CD4-positive, alpha-beta T cell treated with Interleukin-15 for 4 hours (primary cell): ENCODE measurements around the gene TNS2.
"Not testable (repeated sequence)": the region's sequence is repeated elsewhere in the genome, so short reads cannot be mapped to it uniquely, and the experiment has no call there.

ENCODE experiments used
- DNase-seq: peaks from one replicate; pipeline ENCODE4 v3.0.0-alpha.2; 2020; ENCODE audit warnings: low spot score

Gene TNS2

GRCh38 chr12:53096089-53096741 is 46.4 kb downstream of the TNS2 start:
- DNase-seq: no peak

GRCh38 chr12:53096759-53097158 is 46.9 kb downstream of the TNS2 start:
- DNase-seq: no peak

- no peak for DNase-seq
Measured at GRCh38 chr12:53097207-53097563, 47.3 kb downstream of the TNS2 start.

DNA sequence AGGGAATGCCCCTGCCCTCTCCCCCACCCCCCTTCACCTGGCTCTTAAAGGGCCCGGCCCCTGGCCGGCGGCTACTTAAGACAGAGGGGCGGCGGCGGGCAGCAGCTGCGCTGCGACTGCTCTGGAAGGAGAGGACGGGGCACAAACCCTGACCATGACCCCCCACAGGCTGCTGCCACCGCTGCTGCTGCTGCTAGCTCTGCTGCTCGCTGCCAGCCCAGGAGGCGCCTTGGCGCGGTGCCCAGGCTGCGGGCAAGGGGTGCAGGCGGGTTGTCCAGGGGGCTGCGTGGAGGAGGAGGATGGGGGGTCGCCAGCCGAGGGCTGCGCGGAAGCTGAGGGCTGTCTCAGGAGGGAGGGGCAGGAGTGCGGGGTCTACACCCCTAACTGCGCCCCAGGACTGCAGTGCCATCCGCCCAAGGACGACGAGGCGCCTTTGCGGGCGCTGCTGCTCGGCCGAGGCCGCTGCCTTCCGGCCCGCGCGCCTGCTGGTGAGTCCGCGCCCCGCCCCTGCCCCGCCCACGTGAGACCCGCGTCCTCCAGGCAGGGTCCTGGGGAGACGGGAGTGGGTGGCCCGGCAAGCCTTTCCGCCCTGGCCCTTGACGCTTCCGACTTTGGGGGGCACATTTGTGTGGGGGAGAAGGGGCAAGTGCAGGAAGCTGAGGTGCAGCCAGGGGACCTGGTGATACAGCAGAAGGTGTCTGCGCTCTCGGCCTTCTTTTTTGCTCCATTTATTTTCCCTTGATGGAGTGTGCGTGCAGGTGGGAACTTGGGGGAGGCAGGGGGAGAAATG is 47.9 kb downstream of the TNS2 start, which contains the start of gene IGFBP6:
TSS of gene IGFBP6 (plus strand) at position 104 of the 790 bp plus-strand sequence. CDS start at position 155, 51 bp downstream.
- peak; percentile 33 for DNase-seq

DNA sequence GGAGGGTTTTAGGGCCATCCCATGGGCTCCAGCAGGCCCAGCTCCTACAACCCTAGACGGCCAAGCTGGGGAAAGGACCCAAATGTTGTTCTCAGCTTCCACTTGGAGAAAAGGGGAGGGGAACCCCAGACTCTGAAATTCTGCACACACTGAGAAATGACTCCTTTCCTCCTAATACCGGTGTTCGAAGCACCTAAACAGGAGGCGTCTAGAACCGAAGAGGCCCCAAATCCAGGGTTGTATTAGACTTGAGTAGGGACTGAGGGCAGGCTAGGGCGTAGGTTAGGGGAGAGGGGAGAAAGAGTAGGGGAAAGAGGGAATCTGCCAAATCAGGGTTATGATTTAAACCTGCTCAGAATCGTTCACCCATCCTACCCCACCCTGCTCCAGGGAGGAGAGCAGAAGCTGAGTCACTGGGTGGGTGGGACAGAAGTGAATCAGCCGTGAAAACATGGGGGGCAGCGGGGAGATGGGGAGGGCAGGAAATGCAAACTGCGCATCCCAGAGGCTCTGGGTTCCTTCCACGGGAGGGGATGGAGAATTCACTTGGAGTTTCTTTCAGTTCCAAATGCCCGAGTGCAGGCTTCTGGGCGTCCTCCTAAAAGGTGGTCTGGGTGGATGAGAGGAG is 48.6 kb downstream of the TNS2 start:
- DNase-seq: peak; percentile 23

DNA sequence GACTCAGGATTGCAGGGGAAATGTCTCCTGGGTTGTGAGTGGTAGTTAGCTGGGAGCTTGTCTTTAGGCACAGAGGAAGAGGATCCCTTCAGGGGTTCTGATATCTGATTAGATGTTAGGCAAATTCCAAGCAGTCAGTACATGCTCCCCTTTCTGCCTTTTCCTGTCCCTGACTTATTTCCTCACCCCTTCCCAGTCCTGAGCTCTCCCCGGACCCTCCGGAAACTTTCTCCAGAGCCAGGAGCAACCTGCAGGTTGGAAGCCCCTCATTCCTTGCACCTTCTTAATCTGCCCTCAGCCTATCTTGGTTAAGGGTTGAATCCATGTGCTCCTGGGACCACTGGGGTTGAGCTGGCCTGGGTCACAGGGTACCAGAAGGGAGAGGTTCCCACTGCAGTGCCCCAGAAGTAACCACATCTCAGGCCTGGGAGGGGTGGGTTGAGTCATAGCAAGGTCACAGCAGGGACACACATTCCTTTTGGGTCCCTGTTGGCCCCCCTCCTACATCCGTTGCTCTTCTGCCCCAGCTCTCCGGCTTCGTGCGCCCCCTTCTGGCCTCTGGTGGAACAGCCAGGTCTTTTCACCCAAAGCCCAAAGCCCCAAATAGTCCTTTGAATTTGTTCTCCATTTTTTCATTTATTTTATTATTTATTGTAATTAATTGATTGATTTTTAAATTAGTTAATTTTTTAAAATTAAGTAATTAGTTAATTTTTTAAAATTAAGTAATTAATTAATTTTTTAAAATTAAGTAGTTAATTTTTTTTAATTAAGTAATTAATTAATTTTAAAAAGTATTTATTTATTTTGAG is 49.4 kb downstream of the TNS2 start:
- DNase-seq: peak; percentile 90

GRCh38 chr12:53100466-53101151 is 50.7 kb downstream of the TNS2 start:
- DNase-seq: no peak

DNA sequence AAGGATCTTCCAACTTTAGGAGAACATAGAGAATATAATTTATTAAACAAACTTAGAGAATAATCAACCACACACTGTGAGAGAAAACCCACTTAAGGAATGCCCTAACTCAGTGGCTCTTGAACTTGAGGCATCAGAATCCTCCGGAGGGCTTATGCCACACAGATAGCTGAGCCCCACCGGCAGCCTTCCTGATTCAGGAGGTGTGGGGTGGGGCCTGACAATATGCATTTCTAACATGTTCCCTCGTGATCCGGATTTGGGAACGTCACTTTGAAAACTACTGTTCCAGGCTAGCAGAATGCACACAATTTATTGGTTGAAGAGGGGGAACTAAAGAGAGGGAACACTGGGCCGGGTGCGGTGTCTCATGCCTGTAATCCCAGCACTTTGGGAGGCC is 51.4 kb downstream of the TNS2 start:
- DNase-seq: no peak

DNA sequence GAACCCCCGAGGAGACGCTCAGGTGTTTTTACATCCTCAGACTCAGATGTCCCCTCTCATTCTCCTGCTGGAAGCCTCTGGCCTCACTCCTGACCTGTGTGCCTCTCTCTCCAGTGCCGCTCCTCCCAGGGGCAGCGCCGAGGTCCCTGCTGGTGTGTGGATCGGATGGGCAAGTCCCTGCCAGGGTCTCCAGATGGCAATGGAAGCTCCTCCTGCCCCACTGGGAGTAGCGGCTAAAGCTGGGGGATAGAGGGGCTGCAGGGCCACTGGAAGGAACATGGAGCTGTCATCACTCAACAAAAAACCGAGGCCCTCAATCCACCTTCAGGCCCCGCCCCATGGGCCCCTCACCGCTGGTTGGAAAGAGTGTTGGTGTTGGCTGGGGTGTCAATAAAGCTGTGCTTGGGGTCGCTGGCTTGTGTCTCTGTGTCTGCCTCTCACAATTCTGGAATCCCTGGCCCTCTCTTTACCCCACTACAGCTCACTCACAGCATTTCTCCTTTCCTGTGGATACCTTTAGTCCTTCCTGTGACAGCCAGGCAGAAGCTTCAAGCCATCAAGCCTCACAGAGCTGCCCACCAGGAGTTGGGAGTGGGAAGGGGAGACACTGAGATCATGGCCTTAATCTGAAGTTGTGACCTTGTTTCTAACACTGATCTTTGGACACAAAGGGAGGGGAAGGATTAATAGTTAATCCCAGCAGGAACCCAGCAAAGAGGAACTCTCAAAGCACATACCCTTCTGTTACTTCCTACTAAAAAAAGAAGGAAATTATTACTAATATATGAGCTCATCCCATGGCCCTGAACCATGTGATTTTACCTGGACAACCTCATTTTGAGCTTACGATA is 52.3 kb downstream of the TNS2 start:
- DNase-seq: no peak

GRCh38 chr12:53102883-53103807 is 53.3 kb downstream of the TNS2 start, which contains the start of gene SOAT2:
SOAT2 (plus strand) TSS chr12:53103486; CDS start chr12:53103578, 92 bp downstream.
- peak; percentile 65 for DNase-seq

DNA sequence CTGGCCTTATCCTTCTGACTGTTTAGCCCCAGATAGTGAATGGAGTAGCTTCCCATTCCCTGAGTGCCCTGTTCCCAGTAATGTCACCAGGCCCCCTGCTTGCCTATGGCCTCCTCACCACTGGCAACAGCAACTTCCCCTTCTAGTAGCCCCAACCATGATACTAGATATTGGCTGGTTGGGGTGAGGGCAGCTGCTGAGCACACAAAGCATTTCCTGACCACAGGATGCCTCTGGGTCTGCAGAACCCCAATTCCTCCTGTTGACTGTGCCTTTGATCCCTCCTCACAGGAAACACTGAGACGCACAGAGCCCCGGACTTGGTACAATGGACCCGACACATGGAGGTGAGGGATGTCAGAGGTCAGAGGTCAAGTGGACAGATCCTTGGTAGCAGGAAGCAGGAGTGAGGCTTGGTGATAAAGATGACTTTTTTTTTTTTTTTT is 54.0 kb downstream of the TNS2 start:
- no peak for DNase-seq

DNA sequence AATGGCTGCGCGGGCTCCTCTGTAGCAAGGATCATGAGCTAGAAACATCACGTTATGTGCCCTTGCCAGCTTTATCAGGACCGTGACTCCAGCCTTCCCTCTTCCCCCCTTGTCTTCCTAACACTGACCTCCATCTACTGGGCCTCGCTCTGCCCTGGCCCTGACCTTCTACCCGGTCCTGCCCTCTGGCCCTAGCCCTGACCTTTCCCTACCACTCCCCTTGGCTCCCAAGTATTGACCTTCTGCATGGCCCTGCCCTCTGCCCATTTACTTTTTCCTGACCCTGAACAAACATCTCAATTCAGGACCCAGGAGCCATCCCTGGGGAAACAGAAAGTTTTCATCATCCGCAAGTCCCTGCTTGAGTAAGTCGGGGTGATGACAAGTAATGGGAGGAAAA is 55.4 kb downstream of the TNS2 start:
- DNase-seq: no peak

- no peak for DNase-seq
Measured at GRCh38 chr12:53105712-53106439, 56.0 kb downstream of the TNS2 start.

- no peak for DNase-seq
Measured at GRCh38 chr12:53107122-53107521, 57.3 kb downstream of the TNS2 start.

GRCh38 chr12:53112431-53112830 is 62.6 kb downstream of the TNS2 start:
- DNase-seq: not testable (repeated sequence)

DNA sequence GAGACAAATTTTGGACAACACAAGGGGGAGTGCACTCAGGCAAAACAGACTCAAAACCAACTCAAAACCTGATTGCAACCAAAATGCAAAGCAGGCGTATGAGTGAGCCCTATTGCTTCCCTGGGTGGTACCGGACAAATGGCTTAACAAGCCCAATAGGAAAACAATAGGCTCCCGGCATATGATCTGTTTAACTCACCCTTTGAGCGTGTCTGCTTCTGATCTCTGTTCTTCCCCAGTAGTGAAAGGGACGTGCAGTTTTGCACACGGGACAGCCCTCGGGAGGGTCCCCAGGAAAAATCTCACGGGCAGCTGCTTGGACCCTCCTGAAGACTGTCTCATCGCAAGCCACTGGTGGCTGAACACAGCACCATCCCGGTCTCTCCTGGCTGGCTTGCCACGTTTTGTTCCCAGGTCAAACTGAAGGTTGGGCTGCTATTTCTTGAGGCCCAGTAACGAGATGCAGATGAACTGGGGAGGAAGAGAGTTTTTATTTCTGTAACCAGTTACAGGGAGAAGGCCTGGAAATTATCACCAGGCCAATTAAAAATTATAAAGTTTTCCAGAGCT is 63.4 kb downstream of the TNS2 start:
- DNase-seq: no peak

- no peak for DNase-seq
Measured at GRCh38 chr12:53113951-53114350, 64.1 kb downstream of the TNS2 start.
